Measurements from ENCODE around the gene STK39.

DNA sequence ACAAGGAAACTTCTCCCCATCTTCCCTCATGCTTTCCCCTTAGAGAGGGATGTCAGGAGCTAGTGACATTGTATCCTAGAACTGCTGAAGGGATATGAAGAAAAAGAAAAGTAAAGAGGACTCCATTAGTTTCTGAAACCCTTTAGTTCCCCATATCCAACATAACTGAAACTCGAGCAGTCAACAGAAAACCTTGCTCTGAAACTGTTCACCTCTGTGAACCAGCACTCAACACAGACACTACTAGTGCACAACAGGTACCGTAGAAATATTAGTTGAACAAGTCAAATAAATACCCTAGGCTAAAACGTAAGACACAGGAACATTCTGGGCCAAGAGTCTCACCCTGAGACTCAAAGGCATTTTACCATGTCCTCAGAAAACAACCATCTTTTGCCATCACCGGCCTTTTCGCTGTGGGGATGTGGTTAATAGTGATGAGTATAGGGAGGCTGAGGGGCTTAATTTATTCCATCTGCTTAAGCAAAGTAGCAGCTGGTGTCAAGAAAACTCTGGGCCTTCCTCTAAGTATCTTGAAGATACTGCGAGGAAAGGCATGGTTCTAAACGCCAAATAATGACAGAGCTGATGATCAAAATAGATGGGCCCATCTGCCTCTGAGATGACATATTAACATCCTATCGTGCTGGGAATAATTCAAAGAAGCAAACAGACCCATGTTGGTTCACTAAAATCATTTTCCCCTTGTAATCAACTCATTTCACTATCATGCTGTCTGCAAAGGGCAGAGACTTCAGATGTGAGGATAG lies 156.8 kb downstream of the STK39 start:
- TF ChIP-seq, protein P1, sequence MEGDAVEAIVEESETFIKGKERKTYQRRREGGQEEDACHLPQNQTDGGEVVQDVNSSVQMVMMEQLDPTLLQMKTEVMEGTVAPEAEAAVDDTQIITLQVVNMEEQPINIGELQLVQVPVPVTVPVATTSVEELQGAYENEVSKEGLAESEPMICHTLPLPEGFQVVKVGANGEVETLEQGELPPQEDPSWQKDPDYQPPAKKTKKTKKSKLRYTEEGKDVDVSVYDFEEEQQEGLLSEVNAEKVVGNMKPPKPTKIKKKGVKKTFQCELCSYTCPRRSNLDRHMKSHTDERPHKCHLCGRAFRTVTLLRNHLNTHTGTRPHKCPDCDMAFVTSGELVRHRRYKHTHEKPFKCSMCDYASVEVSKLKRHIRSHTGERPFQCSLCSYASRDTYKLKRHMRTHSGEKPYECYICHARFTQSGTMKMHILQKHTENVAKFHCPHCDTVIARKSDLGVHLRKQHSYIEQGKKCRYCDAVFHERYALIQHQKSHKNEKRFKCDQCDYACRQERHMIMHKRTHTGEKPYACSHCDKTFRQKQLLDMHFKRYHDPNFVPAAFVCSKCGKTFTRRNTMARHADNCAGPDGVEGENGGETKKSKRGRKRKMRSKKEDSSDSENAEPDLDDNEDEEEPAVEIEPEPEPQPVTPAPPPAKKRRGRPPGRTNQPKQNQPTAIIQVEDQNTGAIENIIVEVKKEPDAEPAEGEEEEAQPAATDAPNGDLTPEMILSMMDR (IDR thresholded peaks at IDR 0.05) = no peak
- no peak for TF ChIP-seq POLR2A (IDR thresholded peaks at IDR 0.05)
